Endothelial cell of umbilical vein (primary cell): Measurements from ENCODE around the gene WARS2. TPM values are rescaled to one million over a fixed set of nuclear protein-coding genes. Genes with fewer than 3 reads are reported as not detected.

Experiments
- polyA plus RNA-seq, 4 experiments: library from polyadenylated mRNA; depleted of rRNA in 3 of 4; stranded (reverse) in 3 of 4; unstranded in 1 of 4; fragments of >200 nt; gene quantifications; 2 replicates each; pipeline versions ENCODE4 v1.2.1 to v1.2.3, GENCODE V29; 2011 to 2012; ENCODE audit warnings: missing spikeins in 1 of 4
- small RNA-seq: library from RNA; depleted of rRNA; stranded (forward); fragments of <200 nt; gene quantifications from one replicate; pipeline ENCODE3, GENCODE V24; 2012; ENCODE audit warnings: low replicate concordance, low read depth; ENCODE audit not compliant: insufficient read depth, insufficient read length
- total RNA-seq: library from RNA; stranded (reverse); gene quantifications from 2 replicates; pipeline ENCODE4 v1.2.3, GENCODE V29; 2021

The WARS2 gene
- total and polyA plus RNA-seq, 2 donors (not counting 3 experiments of a cell fraction or from before 2014, with no cell fraction given) = 5.9 to 11.8 TPM

Small RNA genes within 50 kb of the gene (small RNA-seq; reads per million reads assigned to genes)
- gene AL139420.2 = not detected

Other genes starting within 250 kb of the WARS2 start
- gene TBX15, start 152.3 kb downstream of the WARS2 start, total RNA-seq = not detected in 2 replicates
- 0.01 and 0.05 TPM in 2 replicates for gene TBX15, start 152.3 kb downstream of the WARS2 start, polyA plus RNA-seq
- not detected in 2 replicates for gene HAO2, start 228.1 kb upstream of the WARS2 start, total RNA-seq
- gene HAO2, start 228.1 kb upstream of the WARS2 start, polyA plus RNA-seq = not detected in 2 replicates